HG03354 (cell line): ENCODE results near the gene NSD2.

Experiments used
- ATAC-seq: cut with Tn5 transposase; IDR thresholded peaks from one replicate; pipeline ENCODE4 v1.9.1; 2021; ENCODE audit warnings: mild to moderate bottlenecking; ENCODE audit not compliant: unreplicated experiment, poor library complexity, severe bottlenecking

NSD2 gene

GRCh38 chr4:1928356-1929239, 57.4 kb downstream of the NSD2 start:
- no peak for ATAC-seq

- ATAC-seq = no peak
Observed at GRCh38 chr4:1932736-1933135, 61.5 kb downstream of the NSD2 start.

DNA sequence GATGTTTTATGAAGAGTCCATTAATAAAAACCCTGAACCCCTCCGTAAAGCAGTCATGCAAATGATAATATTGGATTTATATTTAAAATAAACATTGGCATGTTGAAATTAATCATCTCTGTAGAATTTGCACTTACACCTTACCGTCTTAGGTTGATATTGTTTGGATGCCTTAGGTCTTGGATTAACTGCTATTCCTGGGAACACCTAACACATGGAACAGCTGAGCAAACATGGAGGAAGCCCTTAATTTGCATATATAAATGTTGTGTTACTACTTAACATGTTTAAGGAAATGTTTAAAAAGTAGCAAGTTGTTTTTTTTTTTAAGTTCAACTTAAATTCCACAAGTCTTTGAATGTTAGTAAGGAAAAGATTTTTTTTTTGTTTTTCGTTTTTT, 62.5 kb downstream of the NSD2 start:
- ATAC-seq = no peak

DNA sequence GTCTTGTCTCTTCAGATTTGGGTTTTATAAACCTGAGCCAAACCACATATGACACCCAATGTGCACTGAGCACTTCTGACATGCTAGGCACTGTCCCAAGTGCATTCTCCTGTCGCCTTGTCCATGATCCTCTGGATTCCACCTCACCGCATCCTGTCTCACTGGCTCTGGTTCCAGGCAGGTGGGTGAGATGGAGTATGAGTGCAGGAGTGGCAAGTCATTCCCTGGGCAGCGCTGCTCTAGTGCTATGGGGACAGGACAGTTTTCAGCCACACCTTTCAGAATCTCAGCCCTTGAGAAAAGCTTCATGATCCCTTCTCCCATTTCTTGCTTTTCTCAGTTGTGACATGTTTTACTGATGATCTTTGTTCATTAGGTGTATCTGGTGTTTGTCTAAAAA, 66.4 kb downstream of the NSD2 start:
- ATAC-seq = no peak

- no peak for ATAC-seq
Observed at GRCh38 chr4:1938027-1938426, 66.8 kb downstream of the NSD2 start.

- no peak for ATAC-seq
Observed at GRCh38 chr4:1939664-1940509, 68.7 kb downstream of the NSD2 start.

- no peak for ATAC-seq
Observed at GRCh38 chr4:1940566-1940965, 69.4 kb downstream of the NSD2 start.

DNA sequence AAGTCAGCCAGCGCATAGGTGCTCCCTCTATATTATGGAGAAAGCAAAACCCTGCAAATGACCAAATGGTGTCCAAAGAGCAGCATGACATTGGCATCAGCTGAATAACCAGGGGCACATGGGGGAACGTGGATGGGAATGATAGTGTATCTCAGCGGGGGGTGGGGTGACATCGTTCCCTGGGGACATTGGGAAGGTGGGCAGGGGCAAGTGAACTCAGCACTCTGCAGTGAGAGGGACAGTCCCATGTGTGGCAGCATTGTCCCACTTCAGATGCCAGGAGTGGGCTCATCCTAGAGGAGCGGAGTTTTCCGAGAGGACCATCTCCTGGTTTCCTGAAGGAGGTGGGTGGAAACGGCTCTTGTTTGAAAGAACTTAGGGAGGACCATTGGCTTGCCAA, 72.7 kb downstream of the NSD2 start:
- ATAC-seq = no peak

DNA sequence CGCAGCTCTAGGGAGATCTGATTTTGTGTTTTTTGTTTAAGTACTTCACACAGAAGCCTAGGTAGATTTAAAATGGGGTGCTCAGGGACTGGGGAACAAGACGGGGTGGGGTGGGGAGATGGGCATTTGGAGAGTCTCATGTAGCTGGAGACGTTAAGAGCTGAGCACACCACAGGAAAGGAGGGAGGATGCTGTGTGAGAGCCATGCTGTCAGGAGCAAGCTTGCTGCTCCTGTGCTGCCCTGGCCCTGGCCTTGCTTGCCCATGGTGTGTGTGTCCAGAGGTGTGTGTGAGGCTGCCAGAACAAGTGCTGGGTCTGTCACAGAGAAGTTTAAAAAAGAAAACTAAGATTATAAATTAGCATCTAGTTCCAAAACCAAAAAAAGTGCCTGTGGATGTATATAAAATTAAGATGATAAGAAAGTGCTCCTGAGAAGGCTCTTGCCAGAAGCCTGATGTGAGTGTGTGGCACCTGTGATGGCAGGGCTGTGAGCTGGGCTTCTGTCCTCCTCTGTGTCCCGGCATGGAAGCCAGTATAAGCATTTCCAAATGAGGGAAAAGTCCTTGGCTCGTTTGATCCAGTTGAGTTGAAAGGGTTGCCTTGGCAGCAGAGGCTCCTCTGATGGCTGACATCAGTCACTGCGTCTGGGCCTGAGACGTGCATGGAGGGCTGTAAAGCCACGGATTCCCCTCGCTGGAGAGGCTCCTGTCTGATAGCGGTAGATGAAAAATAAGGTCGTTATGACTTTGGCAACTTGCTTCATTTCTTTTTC, 74.1 kb downstream of the NSD2 start:
- no peak for ATAC-seq

DNA sequence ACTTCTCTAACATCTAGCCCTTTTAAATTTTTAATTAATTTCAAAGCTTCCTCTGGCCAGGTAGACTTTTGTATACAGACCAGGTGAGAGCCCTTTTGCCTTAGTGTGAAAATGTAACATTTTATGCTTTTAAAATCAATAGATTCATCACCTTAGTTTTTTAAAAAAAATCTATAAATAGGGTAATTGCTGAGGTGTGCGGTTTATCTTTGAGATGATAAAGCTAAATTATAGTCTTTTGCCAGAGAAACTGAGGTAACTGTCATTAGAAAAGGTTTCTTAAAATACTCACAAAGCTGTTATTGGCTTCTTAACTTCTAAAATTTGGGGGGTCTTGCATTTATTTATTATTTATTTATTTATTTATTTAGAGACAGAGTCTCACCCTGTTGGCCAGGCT, 74.7 kb downstream of the NSD2 start:
- no peak for ATAC-seq

DNA sequence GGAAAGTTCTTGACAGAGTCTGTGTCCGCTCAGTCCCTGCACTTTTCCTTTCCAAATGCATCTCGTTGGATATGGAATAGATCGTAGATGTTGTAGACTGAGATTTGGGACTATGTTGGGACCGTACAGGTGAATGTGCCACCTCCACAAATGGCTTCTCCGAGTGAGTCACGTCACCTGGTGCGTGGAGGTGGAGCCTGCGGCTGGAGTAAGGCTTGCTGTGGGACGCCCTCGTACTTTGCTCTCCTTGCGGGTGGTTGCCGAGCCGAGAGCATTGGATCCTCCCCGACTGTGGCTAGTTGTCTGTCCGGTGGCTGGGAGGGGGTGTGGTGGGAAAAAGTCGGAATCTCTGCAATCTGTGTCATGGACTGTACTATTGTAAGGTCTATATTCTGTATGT, 77.0 kb downstream of the NSD2 start:
- ATAC-seq = no peak

GRCh38 chr4:1948892-1949436, 77.8 kb downstream of the NSD2 start:
- ATAC-seq = no peak

DNA sequence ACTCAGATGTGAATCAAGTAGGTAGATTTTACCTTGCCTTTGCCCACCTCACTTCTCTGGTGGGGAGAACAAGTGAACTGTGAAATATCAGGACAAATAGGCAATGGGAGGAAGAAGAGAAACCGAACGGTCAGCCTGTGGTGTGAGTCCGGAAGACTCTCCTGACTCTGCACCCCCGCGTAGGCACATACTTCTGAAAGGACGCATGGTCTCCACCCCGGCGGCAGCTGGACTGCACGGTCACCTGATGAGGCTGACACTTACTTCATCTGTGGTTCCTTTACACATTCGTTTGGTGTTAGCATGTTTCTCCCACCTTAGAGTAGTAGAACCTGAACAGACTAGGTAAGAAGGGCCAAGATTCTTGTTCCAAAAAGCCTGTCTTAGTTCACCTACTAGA, 79.2 kb downstream of the NSD2 start:
- no peak for ATAC-seq

DNA sequence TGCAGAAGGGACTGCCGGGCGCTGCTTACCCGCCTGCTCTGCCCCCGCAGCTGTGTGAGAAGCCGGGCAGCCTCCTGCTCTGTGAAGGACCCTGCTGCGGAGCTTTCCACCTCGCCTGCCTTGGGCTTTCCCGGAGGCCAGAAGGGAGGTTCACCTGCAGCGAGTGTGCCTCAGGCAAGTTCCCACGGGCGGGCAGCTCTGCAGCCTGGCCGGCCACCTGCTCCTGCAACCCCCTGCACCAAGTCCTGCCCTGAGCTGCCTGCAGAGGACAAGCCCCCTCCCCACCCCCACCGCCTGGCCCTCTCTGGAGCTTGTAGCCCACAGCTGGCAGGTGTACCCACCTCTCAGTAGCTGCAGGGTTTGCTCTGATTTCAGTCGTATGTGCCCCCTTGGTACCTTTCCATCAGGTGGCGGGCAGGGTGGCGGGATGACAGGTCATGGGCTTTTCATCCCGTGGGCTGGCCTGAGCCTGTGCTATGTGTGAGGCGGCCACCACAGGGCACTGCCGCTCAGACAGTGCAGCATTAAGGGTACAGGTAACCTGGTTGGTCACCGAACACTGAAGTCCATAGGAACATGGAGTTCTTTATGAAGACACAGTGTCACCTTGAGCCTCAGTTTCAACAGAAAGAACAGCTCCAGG, 81.0 kb downstream of the NSD2 start:
- ATAC-seq = no peak

DNA sequence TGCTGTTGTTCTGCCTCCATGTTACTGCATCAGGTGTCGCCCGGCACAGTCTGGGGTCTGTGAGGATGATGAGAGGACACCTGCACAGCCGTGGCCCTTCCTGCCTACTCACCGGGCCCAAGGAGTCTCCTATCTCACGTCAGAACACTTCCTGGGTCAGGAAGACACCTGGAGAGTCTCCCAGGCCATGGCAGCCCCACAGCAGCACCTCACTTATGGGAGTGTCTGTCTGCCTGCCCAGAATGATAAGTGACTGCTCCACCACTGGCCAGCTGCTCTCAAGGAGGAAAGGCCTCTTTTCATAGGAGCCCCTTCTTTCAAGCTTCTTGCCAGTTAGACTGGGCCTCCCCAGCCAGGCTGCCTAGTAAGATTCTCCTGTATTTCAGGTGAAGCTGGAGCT, 81.5 kb downstream of the NSD2 start:
- no peak for ATAC-seq

DNA sequence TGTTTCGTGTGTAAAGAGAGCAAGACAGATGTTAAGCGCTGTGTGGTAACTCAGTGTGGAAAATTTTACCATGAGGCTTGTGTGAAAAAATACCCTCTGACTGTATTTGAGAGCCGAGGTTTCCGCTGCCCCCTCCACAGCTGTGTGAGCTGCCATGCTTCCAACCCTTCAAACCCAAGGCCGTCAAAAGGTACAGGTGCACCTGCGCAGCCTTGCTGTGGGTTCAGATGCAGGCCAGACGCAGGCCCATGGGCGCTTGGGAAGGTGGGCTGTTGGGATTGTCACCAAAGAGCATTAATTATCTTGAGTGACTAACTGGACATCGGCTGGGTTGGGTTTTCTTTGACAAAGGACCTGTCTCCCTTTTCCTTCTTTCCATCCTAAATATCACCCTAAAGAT, 82.1 kb downstream of the NSD2 start:
- no peak for ATAC-seq

DNA sequence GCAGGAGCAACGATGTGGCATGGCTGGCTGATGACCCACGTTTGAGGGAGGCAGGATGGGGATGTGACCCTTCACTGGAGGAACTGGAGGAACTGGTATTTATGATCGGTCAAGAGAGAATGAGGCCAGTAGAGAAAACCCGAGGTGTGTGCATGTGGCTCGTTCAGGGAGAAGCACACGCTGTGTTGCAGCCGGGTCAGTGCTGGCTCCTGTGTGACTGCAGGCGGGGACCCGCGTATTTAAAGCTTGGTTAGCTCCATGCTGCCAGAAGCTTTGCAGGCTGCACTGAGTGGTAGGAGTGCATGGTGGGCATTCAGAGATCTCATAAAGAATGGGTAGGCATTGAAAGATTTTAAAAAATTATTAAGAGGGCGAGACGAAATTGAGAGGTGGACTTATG, 85.4 kb downstream of the NSD2 start:
- ATAC-seq = no peak

GRCh38 chr4:1958276-1959103, 87.3 kb downstream of the NSD2 start:
- no peak for ATAC-seq

- no peak for ATAC-seq
Observed at GRCh38 chr4:1959104-1959384, 87.9 kb downstream of the NSD2 start.
